T-helper 1 cell treated with Interleukin-12 subunit alpha and Interleukin-12 subunit beta and Interleukin-4 antibody, amounts not matched to agents 30 μg/mL and 1 μg/mL, for 36 hours (primary cell): ENCODE data around the gene CHMP4B.

ENCODE experiments used
- H3K27ac Mint-ChIP-seq: one replicate; pipeline ENCODE4 v1.8.0; 2021; ENCODE audit warnings: mild to moderate bottlenecking, mixed read lengths
- H3K27me3 Mint-ChIP-seq: one replicate; pipeline ENCODE4 v1.8.0; 2021; ENCODE audit warnings: low read depth, mixed read lengths
- H3K36me3 Mint-ChIP-seq: one replicate; pipeline ENCODE4 v1.8.0; 2021; ENCODE audit warnings: low read depth, mixed read lengths
- H3K4me1 Mint-ChIP-seq: one replicate; pipeline ENCODE4 v1.8.0; 2021; ENCODE audit warnings: low read depth, mixed read lengths
- H3K4me3 Mint-ChIP-seq: one replicate; pipeline ENCODE4 v1.8.0; 2021; ENCODE audit warnings: mild to moderate bottlenecking, moderate library complexity, mixed read lengths
- H3K9me3 Mint-ChIP-seq: one replicate; pipeline ENCODE4 v1.8.0; 2021; ENCODE audit warnings: mixed read lengths

CHMP4B gene

DNA sequence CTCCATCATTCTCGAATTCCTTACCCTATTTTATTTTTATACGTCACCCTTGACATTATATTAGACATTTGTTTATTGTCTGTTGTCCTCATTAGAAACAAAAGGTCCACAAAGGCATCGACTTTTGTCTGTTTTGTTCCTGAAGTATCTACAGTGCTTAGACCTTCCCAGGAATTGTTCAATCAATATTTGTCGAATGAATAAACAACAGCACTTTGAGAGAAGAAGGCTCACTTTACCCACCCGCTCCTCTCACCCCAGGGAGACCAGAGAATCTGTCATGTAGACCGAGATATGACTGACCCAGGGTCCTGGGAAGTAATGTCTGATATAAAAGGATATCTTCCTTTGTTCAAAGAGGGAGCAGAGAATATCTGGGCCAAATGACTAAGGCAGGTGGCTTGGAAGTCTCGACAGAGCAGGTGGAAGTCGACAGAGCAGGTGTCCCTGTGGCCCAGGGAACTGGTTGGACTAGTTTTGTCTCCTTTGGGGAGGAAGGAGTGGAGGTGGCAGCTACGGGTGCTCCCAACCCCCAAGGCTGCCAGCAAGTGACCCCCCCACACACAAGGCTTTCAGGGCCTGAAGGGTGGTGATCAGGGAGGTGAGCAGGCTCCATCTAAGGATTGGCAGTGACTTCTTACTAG, 14.8 kb upstream of the CHMP4B start:
- H3K27ac Mint-ChIP-seq = no peak overlapping the region
- H3K4me3 Mint-ChIP-seq = no peak overlapping the region
- H3K9me3 Mint-ChIP-seq = no peaks in the 10 kb centered on the region
- peaks cover 2% of the 10 kb centered on the region for H3K4me1 Mint-ChIP-seq
- H3K36me3 Mint-ChIP-seq = no peaks in the 10 kb centered on the region
- H3K27me3 Mint-ChIP-seq = no peaks in the 10 kb centered on the region

DNA sequence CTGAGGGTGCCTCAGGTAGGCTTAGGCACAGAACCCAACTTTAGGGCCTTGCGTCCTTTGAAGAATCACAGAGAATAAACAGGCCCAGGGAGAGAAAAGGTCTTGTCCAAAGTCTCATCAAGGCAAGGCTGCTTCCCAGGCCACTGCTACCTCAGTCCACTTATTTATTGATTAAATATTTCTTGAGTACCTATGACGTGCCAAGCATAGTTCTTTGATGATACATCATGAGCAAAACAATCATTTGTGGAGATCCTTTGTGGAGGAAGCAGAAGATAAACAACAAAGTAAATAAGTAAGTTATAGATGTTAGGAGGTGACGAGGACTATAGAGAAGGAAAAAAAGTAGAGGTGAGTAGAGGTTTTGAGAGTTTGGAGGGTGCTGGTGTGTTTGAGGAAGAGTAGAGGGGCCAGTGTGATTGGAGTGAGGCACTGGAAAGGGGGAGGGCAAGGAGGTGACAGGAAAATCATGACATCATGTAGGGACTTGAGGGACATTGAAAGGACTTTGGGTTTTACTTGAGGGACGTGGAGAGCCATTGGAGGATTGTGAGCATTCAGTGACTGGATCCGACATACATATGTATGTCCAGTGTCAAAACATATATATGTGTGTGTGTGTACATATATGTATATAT, 14.1 kb upstream of the CHMP4B start:
- no peaks in the 10 kb centered on the region for H3K9me3 Mint-ChIP-seq
- no peak overlapping the region for H3K4me3 Mint-ChIP-seq
- peaks cover 2% of the 10 kb centered on the region for H3K4me1 Mint-ChIP-seq
- no peaks in the 10 kb centered on the region for H3K27me3 Mint-ChIP-seq
- H3K27ac Mint-ChIP-seq = no peak overlapping the region
- H3K36me3 Mint-ChIP-seq = no peaks in the 10 kb centered on the region

DNA sequence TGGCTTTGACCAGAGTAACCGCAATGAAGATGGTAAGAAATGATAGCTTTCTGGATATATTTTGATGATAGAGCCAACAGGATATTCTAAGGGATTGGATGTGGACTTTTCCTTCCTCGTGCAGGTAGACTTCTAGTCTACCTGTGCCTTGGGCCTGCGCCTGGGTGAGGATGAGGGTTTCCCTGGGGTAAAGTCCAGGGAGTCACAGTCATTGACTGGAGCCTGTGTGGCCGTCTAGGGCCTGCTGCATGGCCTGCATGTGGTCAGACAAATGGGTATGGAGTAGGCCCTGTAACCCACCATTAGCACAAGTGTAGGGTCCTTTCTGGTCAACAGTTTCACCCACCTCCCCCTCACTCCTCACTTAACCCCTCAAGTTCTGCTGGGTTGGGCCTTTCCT, 12.7 kb upstream of the CHMP4B start:
- no peaks in the 10 kb centered on the region for H3K4me1 Mint-ChIP-seq
- no peak overlapping the region for H3K27ac Mint-ChIP-seq
- H3K9me3 Mint-ChIP-seq = no peaks in the 10 kb centered on the region
- H3K36me3 Mint-ChIP-seq = no peaks in the 10 kb centered on the region
- no peak overlapping the region for H3K4me3 Mint-ChIP-seq
- H3K27me3 Mint-ChIP-seq = no peaks in the 10 kb centered on the region

DNA sequence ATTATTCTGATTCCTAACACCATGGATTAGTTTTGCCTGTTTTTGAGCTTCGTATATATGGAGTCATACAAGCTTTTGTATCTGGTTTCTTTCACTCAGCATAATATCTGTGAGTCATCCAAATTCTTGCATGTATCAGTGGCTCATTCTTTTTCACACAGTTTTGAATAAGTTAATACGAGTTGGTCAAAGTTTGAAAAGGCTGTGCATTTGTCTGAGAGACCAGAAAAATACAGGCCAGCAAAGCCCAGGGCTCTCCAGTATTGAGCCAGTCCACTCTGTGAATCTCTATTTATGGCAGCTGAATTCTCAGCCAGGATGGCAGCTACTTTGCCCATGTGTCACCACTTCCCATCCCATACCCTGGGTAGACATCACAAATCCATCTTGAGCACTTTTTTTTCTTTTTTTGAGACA, 7.2 kb upstream of the CHMP4B start:
- no peak overlapping the region for H3K4me3 Mint-ChIP-seq
- H3K36me3 Mint-ChIP-seq = no peaks in the 10 kb centered on the region
- H3K4me1 Mint-ChIP-seq = no peaks in the 10 kb centered on the region
- no peaks in the 10 kb centered on the region for H3K9me3 Mint-ChIP-seq
- no peaks in the 10 kb centered on the region for H3K27me3 Mint-ChIP-seq
- no peak overlapping the region for H3K27ac Mint-ChIP-seq

DNA sequence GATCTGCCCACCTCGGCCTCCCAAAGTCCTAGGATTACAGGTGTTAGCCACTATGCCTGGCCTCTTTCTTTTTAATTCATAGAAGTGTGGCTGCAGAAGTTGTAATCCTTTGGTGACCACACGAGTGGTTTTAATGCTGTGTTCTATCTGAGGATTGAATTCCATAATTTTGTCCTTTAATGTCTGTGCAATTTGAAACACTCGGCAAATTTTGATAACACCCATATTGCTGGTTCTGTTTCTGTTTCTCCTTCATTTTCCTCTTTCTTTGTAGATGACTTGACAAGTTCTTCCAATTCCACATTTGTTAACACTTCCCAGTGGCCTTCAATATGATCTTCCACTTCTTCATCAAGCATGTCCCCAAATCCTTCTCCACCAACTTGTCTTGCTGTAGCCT, 2.8 kb upstream of the CHMP4B start:
- H3K9me3 Mint-ChIP-seq = no peaks in the 10 kb centered on the region
- H3K4me1 Mint-ChIP-seq = peaks cover 15% of the 10 kb centered on the region
- H3K36me3 Mint-ChIP-seq = peaks cover 8% of the 10 kb centered on the region
- H3K27me3 Mint-ChIP-seq = no peaks in the 10 kb centered on the region
- H3K27ac Mint-ChIP-seq = no peak overlapping the region
- no peak overlapping the region for H3K4me3 Mint-ChIP-seq

DNA sequence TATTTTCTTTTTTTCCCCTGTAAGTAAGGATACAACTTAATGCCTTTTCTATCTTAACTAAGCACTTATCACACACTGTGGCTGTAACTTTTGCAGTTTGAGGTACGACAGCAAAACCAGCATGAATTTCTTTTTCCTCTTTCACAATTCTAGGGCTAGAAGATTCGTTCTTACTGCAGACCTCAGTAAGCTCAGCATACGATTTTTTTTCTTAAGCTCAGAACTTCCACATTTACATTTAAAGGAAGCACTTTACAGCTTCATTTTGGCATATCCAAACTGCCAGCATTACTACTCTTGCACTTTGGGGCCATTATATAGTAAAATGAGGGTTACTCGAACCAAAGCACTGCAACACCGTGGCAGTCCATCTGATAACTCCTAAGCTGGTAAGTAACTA, 889 bp upstream of the CHMP4B start:
- no peak overlapping the region for H3K4me3 Mint-ChIP-seq
- no peak overlapping the region for H3K27ac Mint-ChIP-seq
- peaks cover 26% of the 10 kb centered on the region for H3K4me1 Mint-ChIP-seq

DNA sequence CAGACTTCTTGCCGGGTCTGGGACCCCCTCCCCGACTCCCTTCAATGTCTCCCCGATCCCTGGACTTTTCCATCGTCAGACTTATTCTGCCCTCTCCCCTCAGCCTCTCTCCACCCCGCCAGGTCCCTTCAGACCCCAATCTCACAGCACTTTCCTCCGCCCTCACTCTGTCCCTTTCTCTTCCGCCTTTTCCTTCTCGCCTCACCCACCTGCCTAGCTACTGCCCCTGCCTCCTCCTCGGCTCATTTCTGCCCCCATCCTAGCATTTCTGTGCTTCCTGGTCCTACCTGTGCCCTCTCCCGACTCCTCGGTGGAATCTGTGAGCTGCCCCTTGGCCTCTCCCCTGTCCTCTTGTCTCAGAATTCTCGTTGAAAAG, 616 bp downstream of the CHMP4B start:
- H3K36me3 Mint-ChIP-seq = peaks cover 15% of the 10 kb centered on the region
- H3K27ac Mint-ChIP-seq = peak overlapping the region; percentile 93
- no peaks in the 10 kb centered on the region for H3K27me3 Mint-ChIP-seq
- peak overlapping the region; percentile 99 for H3K4me3 Mint-ChIP-seq
- no peaks in the 10 kb centered on the region for H3K9me3 Mint-ChIP-seq
- peaks cover 31% of the 10 kb centered on the region for H3K4me1 Mint-ChIP-seq

More for the DNA sequence above, 889 bp upstream of the CHMP4B start:
- Mint-ChIP-seq H3K9me3 (no peaks in the 10 kb centered on the region), H3K27me3 (no peaks in the 10 kb centered on the region), H3K36me3 (peaks cover 14% of the 10 kb centered on the region)

DNA sequence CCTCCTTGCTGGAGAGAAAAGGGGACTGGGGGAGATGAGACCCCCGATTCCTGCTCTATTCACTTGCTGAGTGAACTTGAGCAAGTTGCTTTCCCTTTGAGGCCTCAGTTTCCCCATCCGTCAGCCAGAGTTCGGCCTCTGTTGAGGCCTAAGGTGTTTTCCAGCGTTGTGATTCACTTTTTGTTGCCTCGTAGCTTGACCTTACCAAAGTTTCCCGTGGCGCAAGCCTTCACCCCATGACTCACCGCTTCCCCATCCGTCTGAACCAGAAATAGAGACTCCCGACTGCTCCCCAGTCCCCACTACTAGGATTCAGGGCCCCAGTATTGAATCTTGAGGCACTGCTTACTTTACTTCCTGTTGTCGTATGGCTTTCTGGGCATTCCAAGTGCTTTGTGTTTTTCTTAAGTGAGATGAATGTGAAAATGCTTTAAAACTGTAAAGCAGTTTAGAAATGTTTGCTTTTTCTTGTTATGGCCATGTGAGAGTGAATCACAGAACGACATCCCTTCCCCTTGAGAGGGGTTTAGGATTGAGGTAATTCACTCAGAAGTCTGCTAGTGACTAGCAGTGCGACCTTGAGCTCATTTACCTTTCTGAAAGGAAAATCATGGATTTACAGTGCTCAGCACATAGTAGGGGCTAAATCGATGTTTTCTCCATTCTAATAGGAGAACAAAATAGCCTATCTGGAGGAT, 1.2 kb downstream of the CHMP4B start:
- Mint-ChIP-seq H3K27ac (peak overlapping the region; percentile 93), H3K4me1 (peaks cover 34% of the 10 kb centered on the region), H3K9me3 (no peaks in the 10 kb centered on the region), H3K4me3 (peak overlapping the region; percentile 99), H3K27me3 (no peaks in the 10 kb centered on the region), H3K36me3 (peaks cover 15% of the 10 kb centered on the region)

DNA sequence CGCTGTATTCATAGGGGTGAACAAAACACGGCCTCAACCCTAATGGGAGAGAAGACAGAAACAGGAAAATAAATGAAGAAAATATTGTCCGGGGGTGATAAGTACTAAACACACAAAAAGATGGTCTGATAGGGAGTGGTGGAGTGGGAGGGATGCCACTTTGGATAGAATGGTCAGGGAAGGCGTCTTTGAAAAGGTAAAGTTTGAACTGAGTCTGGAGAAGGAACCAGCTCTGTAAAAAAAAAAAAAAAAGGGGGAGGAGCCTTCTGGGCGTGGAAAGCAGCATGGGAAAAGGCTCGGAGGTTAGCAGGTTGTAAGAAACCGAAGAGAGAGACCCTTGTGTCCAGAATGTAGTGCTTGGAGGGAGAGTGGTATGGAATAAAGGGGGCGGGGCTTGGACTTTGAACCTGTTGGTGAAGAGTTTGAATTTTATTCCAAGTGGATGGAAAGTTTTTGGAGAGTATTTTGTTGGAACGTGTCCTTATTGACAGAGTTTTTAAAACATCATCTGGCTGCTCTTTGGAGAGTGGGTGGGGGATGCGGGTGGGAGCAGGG, 1.8 kb downstream of the CHMP4B start:
- Mint-ChIP-seq H3K4me3 (peak overlapping the region; percentile 99), H3K36me3 (peaks cover 15% of the 10 kb centered on the region), H3K4me1 (peaks cover 39% of the 10 kb centered on the region), H3K27ac (peak overlapping the region; percentile 93), H3K27me3 (no peaks in the 10 kb centered on the region), H3K9me3 (no peaks in the 10 kb centered on the region)

DNA sequence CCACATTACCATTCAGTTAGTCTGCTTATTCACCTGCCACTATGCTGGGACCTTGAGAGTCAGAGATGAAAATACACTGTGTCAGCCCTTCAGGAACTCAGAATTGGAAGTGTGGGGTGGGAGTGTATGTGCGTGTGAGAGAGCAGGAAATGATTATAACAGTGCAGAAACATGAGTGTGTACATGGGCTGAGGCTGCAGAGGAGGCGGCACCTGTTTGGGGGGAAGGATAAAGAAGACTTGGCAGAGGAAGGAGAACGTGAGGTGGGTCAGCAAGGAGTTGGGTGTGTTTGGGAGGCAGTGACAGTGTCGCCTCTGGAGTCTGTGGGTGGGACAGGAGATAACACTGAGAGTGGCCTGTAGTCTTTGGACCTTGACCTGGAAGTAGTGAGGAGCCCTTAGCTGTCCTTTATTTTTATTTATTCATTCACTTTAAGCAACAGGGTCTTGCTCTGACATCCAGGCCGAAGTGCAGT, 3.1 kb downstream of the CHMP4B start:
- Mint-ChIP-seq H3K4me3 (peak overlapping the region; percentile 3), H3K36me3 (peaks cover 15% of the 10 kb centered on the region), H3K9me3 (no peaks in the 10 kb centered on the region), H3K27me3 (no peaks in the 10 kb centered on the region), H3K27ac (peak overlapping the region; percentile 9), H3K4me1 (peaks cover 43% of the 10 kb centered on the region)

DNA sequence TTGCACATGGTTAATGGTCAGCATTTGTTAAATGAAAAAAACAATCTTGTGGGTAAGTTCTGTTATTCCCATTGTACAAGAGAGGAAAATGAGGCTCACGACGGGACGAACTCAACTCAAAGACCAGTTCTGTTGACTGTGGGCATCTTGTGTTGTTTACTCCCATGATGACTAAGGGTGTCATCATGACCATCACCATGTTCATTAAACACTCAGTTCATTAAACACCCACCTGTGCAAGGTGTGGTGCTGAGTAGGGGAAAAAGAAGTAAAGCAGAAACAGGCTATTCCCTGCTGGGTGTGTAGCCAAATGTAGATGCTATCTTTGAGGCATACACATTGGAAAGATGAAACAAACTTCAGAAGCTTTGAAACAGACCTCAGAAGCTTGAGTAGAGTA, 4.5 kb downstream of the CHMP4B start:
- H3K4me3 Mint-ChIP-seq = no peak overlapping the region
- no peak overlapping the region for H3K27ac Mint-ChIP-seq
- peaks cover 49% of the 10 kb centered on the region for H3K4me1 Mint-ChIP-seq
- no peaks in the 10 kb centered on the region for H3K9me3 Mint-ChIP-seq
- H3K27me3 Mint-ChIP-seq = no peaks in the 10 kb centered on the region
- H3K36me3 Mint-ChIP-seq = peaks cover 19% of the 10 kb centered on the region

DNA sequence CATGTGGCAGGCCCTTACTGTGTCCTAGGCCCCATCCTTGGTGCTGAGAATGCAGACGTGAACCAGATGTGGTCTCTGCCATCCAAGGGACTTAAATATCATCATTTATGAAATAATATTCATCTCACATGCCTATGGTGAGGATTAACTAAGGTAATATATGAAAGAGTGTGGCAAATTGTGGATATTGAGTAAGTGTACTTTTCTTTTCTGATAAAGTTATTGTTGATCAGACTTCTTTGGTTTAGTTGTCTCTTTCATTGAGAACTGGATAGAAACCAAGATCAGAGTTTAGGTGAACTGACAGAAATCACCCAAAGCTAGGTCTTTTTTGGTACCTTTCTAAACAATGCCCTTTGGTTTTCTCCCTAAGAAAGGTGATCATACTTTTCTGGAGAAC, 5.0 kb downstream of the CHMP4B start:
- peaks cover 19% of the 10 kb centered on the region for H3K36me3 Mint-ChIP-seq
- no peaks in the 10 kb centered on the region for H3K27me3 Mint-ChIP-seq
- peaks cover 47% of the 10 kb centered on the region for H3K4me1 Mint-ChIP-seq
- H3K4me3 Mint-ChIP-seq = no peak overlapping the region
- H3K9me3 Mint-ChIP-seq = no peaks in the 10 kb centered on the region
- no peak overlapping the region for H3K27ac Mint-ChIP-seq

DNA sequence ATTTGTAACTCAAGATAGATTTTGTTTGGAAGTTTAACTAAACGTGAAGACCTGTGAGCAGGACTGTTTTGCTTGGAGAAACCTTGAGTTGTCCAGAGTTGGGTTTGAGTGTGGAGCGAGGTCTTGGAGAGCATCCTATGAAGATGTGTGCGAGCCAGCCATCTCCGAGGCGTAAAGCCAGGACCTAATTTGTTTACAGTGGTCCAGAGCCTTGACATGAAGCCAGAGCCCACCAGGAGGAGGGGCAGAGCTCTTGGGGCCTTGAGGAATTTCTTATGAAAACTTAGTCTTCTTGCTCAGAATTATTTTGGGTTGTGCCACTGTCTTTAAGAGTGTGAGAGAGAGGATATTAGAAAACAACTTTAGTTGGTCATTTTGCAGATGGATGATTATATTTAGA, 6.3 kb downstream of the CHMP4B start:
- Mint-ChIP-seq H3K4me3 (no peak overlapping the region), H3K4me1 (peaks cover 47% of the 10 kb centered on the region), H3K36me3 (peaks cover 12% of the 10 kb centered on the region), H3K27ac (no peak overlapping the region), H3K9me3 (no peaks in the 10 kb centered on the region), H3K27me3 (no peaks in the 10 kb centered on the region)

DNA sequence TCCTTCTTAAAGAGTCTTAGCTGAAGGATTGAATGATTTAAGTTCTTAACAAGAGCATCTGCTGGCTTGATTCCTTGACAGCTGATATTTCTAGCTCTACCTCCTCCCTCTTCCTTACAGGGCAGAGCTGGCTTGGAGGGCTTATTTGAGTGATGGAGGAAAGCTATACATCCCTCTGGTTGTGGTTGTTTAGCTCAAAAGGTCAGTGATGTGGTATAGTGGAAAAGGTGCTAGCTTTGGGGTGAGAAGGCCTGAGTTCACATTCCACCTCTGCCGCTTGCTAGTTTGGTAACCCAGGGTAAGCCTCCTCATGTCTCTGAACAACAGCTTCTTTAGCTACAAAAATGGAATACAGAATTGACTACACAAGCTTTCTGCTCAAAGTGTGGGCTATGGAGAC, 8.3 kb downstream of the CHMP4B start:
- no peak overlapping the region for H3K27ac Mint-ChIP-seq
- H3K4me1 Mint-ChIP-seq = peaks cover 31% of the 10 kb centered on the region
- H3K4me3 Mint-ChIP-seq = no peak overlapping the region
- no peaks in the 10 kb centered on the region for H3K27me3 Mint-ChIP-seq
- H3K9me3 Mint-ChIP-seq = no peaks in the 10 kb centered on the region
- H3K36me3 Mint-ChIP-seq = peaks cover 7% of the 10 kb centered on the region

DNA sequence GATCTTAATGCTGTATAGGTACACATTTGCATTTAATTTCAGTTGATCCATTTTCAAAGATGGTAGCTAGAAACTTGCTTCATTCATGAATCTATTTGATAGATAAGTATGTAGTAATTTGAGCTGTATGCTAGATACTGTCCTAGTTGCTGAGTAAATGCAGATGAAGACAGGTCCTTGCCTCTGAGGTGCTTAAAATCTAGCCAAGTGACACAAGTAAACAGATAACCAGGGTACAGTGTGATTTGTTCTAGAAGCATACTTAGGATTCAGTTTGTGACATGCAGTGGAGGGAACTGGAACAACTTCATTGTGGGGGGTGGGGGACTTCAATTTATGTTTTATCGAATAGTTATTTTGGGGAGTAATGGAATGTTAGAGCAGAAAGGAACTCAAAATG, 9.2 kb downstream of the CHMP4B start:
- H3K27me3 Mint-ChIP-seq = no peaks in the 10 kb centered on the region
- H3K27ac Mint-ChIP-seq = no peak overlapping the region
- peaks cover 36% of the 10 kb centered on the region for H3K4me1 Mint-ChIP-seq
- peaks cover 4% of the 10 kb centered on the region for H3K36me3 Mint-ChIP-seq
- H3K9me3 Mint-ChIP-seq = no peaks in the 10 kb centered on the region
- H3K4me3 Mint-ChIP-seq = no peak overlapping the region
